K562 (cell line): ENCODE results near the gene PHF5A. TPM values are rescaled to one million over a fixed set of nuclear protein-coding genes. Genes with fewer than 3 reads are reported as not detected.

Experiments
- AFF1 ChIP-seq, 2 experiments: fragments of 450-650 bp; IDR thresholded peaks; 2 replicates each; pipeline ENCODE4 v1.6.1; 2018; ENCODE audit warnings: mild to moderate bottlenecking in 2 of 2, low read depth in 1 of 2; ENCODE audit not compliant: partially characterized antibody in 2 of 2
- CC2D1A ChIP-seq: fragments of 450-650 bp; IDR thresholded peaks from 2 replicates; pipeline ENCODE4 v1.6.1; 2017; ENCODE audit warnings: mild to moderate bottlenecking
- HIVEP1 ChIP-seq: fragments of 250-450 bp; sonication (Bioruptor Pico); IDR thresholded peaks from 2 replicates; pipeline ENCODE4 v1.4.0; 2020; ENCODE audit warnings: mild to moderate bottlenecking
- RBBP5 ChIP-seq: fragments of 200-600 bp; sonication (generic); IDR thresholded peaks from 2 replicates; pipeline ENCODE4 v1.6.1; 2012; ENCODE audit warnings: borderline replicate concordance, mild to moderate bottlenecking, low read length, control low read depth, inconsistent platforms; ENCODE audit not compliant: insufficient read depth, poor library complexity, severe bottlenecking
- RFX1 ChIP-seq: fragments of 450-650 bp; IDR thresholded peaks from 2 replicates; pipeline ENCODE4 v1.6.1; 2016; ENCODE audit warnings: mild to moderate bottlenecking, moderate library complexity
- SAFB ChIP-seq: fragments of 200-400 bp; formaldehyde crosslinking; IDR thresholded peaks from 2 replicates; pipeline ENCODE4 v1.6.1; 2017; ENCODE audit warnings: low read depth, low read length, borderline replicate concordance
- ZMIZ1 ChIP-seq, 2 experiments: fragments of 150-350 bp in 1 of 2; IDR thresholded peaks; 2 replicates each; pipeline ENCODE4 v1.6.1; 2012 to 2016; ENCODE audit warnings: low read depth in 2 of 2, low read length in 2 of 2, mild to moderate bottlenecking in 1 of 2, moderate library complexity in 1 of 2
- ZNF146 ChIP-seq: IDR thresholded peaks from one replicate; pipeline ENCODE4 v1.6.1; 2018; ENCODE audit warnings: missing compliant biosample characterization; ENCODE audit not compliant: unreplicated experiment
- ZNF282 ChIP-seq: sonication (generic); formaldehyde crosslinking; IDR thresholded peaks from 2 replicates; pipeline ENCODE4 v1.8.1; 2023; ENCODE audit warnings: missing genetic modification reagents
- ZNF830 ChIP-seq: fragments of 250-450 bp; sonication (Bioruptor Pico); IDR thresholded peaks from 2 replicates; pipeline ENCODE4 v1.5.0; 2021; ENCODE audit warnings: mild to moderate bottlenecking
- polyA plus RNA-seq, 8 experiments: library from polyadenylated mRNA; depleted of rRNA in 4 of 8; stranded (reverse) in 5 of 8; unstranded in 3 of 8; fragments of >200 nt; fragmentation: Nextera tagmentation in 2 of 8; fragmentation: Illumina TruSeq in 1 of 8; extraction: Ambion mirVana in 2 of 8; extraction: Trizol in 1 of 8; gene quantifications; 2 replicates each; pipeline versions ENCODE4 v1.2.1 to v1.2.3, GENCODE V29; 2011 to 2014; ENCODE audit warnings: inconsistent platforms in 1 of 8, missing spikeins in 1 of 8
- total RNA-seq, 7 experiments: library from RNA; depleted of rRNA in 6 of 7; stranded (reverse); fragments of >200 nt in 6 of 7; fragmentation: Illumina TruSeq in 2 of 7; extraction: Trizol in 2 of 7; gene quantifications; 2 replicates each; pipeline versions ENCODE4 v1.2.1 to v1.2.3, GENCODE V29; 2011 to 2021; ENCODE audit warnings: low replicate concordance in 1 of 7

The PHF5A gene
- total and polyA plus RNA-seq, 9 of the 15 experiments (the other 6 are each of a cell fraction or from before 2014, with no cell fraction given): 14.2 to 144 (median 101) TPM

GRCh38 chr22:41447435-41448188 lies 20.9 kb downstream of the PHF5A start (continued):
- TF ChIP-seq AFF1 (IDR thresholded peaks at IDR 0.05; ENCODE audit: low read depth in 1 of 2, partially characterized antibody in 2 of 2): no peak
- TF ChIP-seq ZNF146 (CRISPR knock-in tag): no peak
- peak; percentile 31 for TF ChIP-seq RBBP5
- no peak for TF ChIP-seq ZNF282 (CRISPR knock-in tag)
- TF ChIP-seq ZNF830 (CRISPR knock-in tag): no peak
- no peak for TF ChIP-seq SAFB
- TF ChIP-seq ZMIZ1 (IDR thresholded peaks at IDR 0.05; ENCODE audit: low read depth in 2 of 2, low read length in 2 of 2): no peak
- no peak for TF ChIP-seq CC2D1A
- no peak for TF ChIP-seq HIVEP1 (CRISPR knock-in tag)
- no peak for TF ChIP-seq RFX1
